GM19452 (cell line): Measurements from ENCODE around the gene ZNF621.

Experiments
- ATAC-seq: cut with Tn5 transposase; IDR thresholded peaks from one replicate; pipeline ENCODE4 v1.9.1; 2021; ENCODE audit not compliant: unreplicated experiment

The ZNF621 gene

GRCh38 chr3:40524568-40525285 lies at the start of gene ZNF621:
ZNF621 (plus strand) TSS chr3:40524960; CDS start chr3:40525841, 881 bp downstream.
- peak; percentile 99 for ATAC-seq

- peak; percentile 85 for ATAC-seq
Measured at GRCh38 chr3:40476478-40477470, 48.0 kb upstream of the ZNF621 start, which contains the start of gene ZNF619. ZNF619 (plus strand) TSS chr3:40477122; CDS start chr3:40477980, 858 bp downstream.

GRCh38 chr3:40477666-40478065 lies 47.1 kb upstream of the ZNF621 start:
- no peak for ATAC-seq

GRCh38 chr3:40487172-40487571 lies 37.6 kb upstream of the ZNF621 start:
- ATAC-seq: no peak

GRCh38 chr3:40490916-40491315 lies 33.8 kb upstream of the ZNF621 start:
- ATAC-seq: no peak

GRCh38 chr3:40494698-40495097 lies 30.1 kb upstream of the ZNF621 start:
- ATAC-seq: no peak

- ATAC-seq: no peak
Measured at GRCh38 chr3:40497288-40497687, 27.5 kb upstream of the ZNF621 start.

- ATAC-seq: no peak
Measured at GRCh38 chr3:40499952-40500351, 24.8 kb upstream of the ZNF621 start.

GRCh38 chr3:40502034-40502433 lies 22.7 kb upstream of the ZNF621 start:
- no peak for ATAC-seq

GRCh38 chr3:40504636-40505430 lies 19.9 kb upstream of the ZNF621 start:
- ATAC-seq: no peak

- peak; percentile 81 for ATAC-seq
Measured at GRCh38 chr3:40505599-40506462, 18.9 kb upstream of the ZNF621 start, which contains the start of gene ZNF620. ZNF620 (plus strand) TSS chr3:40506039; CDS start chr3:40506353, 314 bp downstream.

- no peak for ATAC-seq
Measured at GRCh38 chr3:40511031-40511718, 13.6 kb upstream of the ZNF621 start.

- no peak for ATAC-seq
Measured at GRCh38 chr3:40516201-40516600, 8.6 kb upstream of the ZNF621 start.

GRCh38 chr3:40518067-40518466 lies 6.7 kb upstream of the ZNF621 start:
- no peak for ATAC-seq

- ATAC-seq: no peak
Measured at GRCh38 chr3:40518848-40519247, 5.9 kb upstream of the ZNF621 start.

GRCh38 chr3:40521254-40521653 lies 3.5 kb upstream of the ZNF621 start:
- ATAC-seq: no peak

- ATAC-seq: no peak
Measured at GRCh38 chr3:40523781-40524180, 979 bp upstream of the ZNF621 start.

- ATAC-seq: peak; percentile 20
Measured at GRCh38 chr3:40524222-40524567, 565 bp upstream of the ZNF621 start.

GRCh38 chr3:40528426-40528825 lies 3.7 kb downstream of the ZNF621 start:
- ATAC-seq: no peak
